Esophagus squamous epithelium (tissue), 4 donors: Measurements from ENCODE around the gene PLCB4.

Source experiments
- CTCF ChIP-seq, 6 experiments: fragments of 450-650 bp in 4 of 6; fragments of 200-600 bp in 2 of 6; sonication (generic) in 2 of 6; IDR thresholded peaks; one replicate each; pipeline ENCODE4 v1.5.1; 2016 to 2019; ENCODE audit warnings: antibody characterized with exemption in 6 of 6, mild to moderate bottlenecking in 4 of 6, moderate library complexity in 4 of 6
- POLR2A ChIP-seq, 4 donors: fragments of 450-650 bp; IDR thresholded peaks; one replicate each; pipeline ENCODE4 v1.6.1; 2017; ENCODE audit warnings: antibody characterized with exemption in 4 of 4, mild to moderate bottlenecking in 4 of 4, moderate library complexity in 3 of 4

DNA sequence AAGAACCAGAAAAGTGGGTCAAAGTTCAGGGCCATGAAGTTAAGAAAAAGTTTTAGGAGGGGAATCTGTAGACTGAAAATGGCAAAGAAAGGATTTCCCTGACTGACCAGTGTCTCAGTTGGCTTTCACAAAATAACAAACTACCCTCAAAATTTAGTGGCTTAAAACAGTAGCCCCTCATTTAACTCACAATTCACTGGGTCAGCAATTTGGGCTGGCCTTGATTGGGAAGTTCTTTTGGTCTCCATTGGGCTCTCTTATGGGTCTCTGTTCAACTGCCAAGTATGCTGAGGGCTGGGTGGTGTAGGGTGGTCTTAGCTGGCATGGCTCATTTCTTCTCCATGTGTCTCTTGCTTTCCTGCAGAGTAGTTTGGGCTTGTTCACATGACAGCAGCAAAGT is 161.5 kb downstream of the PLCB4 start:
- TF ChIP-seq CTCF (IDR thresholded peaks at IDR 0.05) (no peak), POLR2A (IDR thresholded peaks at IDR 0.05) (no peak)
